NK-92 (cell line): ENCODE measurements around the gene POC1A.

Experiments used
- DNase-seq: peaks from one replicate; lab custom pipeline; 2025; ENCODE audit not compliant: unreplicated experiment; lab: John Stamatoyannopoulos, UW

Gene POC1A

GRCh38 chr3:52070724-52071621, 83.2 kb downstream of the POC1A start:
- no peak for DNase-seq

GRCh38 chr3:52069855-52070254, 84.4 kb downstream of the POC1A start:
- no peak for DNase-seq

GRCh38 chr3:52069135-52069534, 85.1 kb downstream of the POC1A start:
- no peak for DNase-seq

- DNase-seq = no peak
Measured at GRCh38 chr3:52068730-52069129, 85.5 kb downstream of the POC1A start.

- DNase-seq = no peak
Measured at GRCh38 chr3:52068055-52068571, 86.1 kb downstream of the POC1A start.

GRCh38 chr3:52067526-52067925, 86.7 kb downstream of the POC1A start:
- DNase-seq = no peak

GRCh38 chr3:52067046-52067445, 87.2 kb downstream of the POC1A start:
- no peak for DNase-seq

- no peak for DNase-seq
Measured at GRCh38 chr3:52065264-52065756, 88.9 kb downstream of the POC1A start.

GRCh38 chr3:52064561-52064960, 89.7 kb downstream of the POC1A start:
- no peak for DNase-seq

- DNase-seq = no peak
Measured at GRCh38 chr3:52063026-52063723, 91.0 kb downstream of the POC1A start.

GRCh38 chr3:52062505-52062904, 91.7 kb downstream of the POC1A start:
- DNase-seq = no peak

- DNase-seq = no peak
Measured at GRCh38 chr3:52061121-52061910, 92.9 kb downstream of the POC1A start.

- DNase-seq = no peak
Measured at GRCh38 chr3:52059781-52060180, 94.4 kb downstream of the POC1A start.

- no peak for DNase-seq
Measured at GRCh38 chr3:52057812-52058495, 96.3 kb downstream of the POC1A start.

GRCh38 chr3:52056968-52057811, 97.0 kb downstream of the POC1A start:
- peak; percentile 93 for DNase-seq

GRCh38 chr3:52056521-52056967, 97.7 kb downstream of the POC1A start, which contains the start of gene DUSP7:
DUSP7 (minus strand) TSS chr3:52056571; CDS start chr3:52056366, 205 bp downstream.
- no peak for DNase-seq

- DNase-seq = no peak
Measured at GRCh38 chr3:52055537-52056351, 98.5 kb downstream of the POC1A start.

GRCh38 chr3:52054661-52055511, 99.3 kb downstream of the POC1A start:
- DNase-seq = no peak
